ENCODE results near the gene RFNG. TPM values are rescaled to one million over a fixed set of nuclear protein-coding genes. Genes with fewer than 3 reads are reported as not detected.

The RFNG gene
- total RNA-seq, 1 donor from 2014 or later: 13.6 TPM

GRCh38 chr17:81999976-82000802 lies 51.4 kb downstream of the RFNG start:
- Mint-ChIP-seq H3K4me1 (peaks cover 19% of the 10 kb centered on the region), H3K4me3 (no peak overlapping the region), H3K27me3 (ENCODE audit: insufficient read depth, low read depth) (peaks cover 3% of the 10 kb centered on the region), H3K36me3 (no peaks in the 10 kb centered on the region), H3K27ac (no peak overlapping the region), H3K9me3 (no peaks in the 10 kb centered on the region)
- H3K4me2 ChIP-seq: no peak overlapping the region
- no peaks in the 10 kb centered on the region for H3K27me3 ChIP-seq
- no peaks in the 10 kb centered on the region for H3K36me3 ChIP-seq
- no peak overlapping the region for H2AFZ ChIP-seq (replicated peaks)
- H3K79me2 ChIP-seq (ENCODE audit: low read depth): no peaks in the 10 kb centered on the region
- TF ChIP-seq, protein P1, sequence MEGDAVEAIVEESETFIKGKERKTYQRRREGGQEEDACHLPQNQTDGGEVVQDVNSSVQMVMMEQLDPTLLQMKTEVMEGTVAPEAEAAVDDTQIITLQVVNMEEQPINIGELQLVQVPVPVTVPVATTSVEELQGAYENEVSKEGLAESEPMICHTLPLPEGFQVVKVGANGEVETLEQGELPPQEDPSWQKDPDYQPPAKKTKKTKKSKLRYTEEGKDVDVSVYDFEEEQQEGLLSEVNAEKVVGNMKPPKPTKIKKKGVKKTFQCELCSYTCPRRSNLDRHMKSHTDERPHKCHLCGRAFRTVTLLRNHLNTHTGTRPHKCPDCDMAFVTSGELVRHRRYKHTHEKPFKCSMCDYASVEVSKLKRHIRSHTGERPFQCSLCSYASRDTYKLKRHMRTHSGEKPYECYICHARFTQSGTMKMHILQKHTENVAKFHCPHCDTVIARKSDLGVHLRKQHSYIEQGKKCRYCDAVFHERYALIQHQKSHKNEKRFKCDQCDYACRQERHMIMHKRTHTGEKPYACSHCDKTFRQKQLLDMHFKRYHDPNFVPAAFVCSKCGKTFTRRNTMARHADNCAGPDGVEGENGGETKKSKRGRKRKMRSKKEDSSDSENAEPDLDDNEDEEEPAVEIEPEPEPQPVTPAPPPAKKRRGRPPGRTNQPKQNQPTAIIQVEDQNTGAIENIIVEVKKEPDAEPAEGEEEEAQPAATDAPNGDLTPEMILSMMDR (IDR thresholded peaks at IDR 0.05): no peak
- no peak for TF ChIP-seq EZH2 (IDR thresholded peaks at IDR 0.05)
- TF ChIP-seq EZH2phosphoT487 (IDR thresholded peaks at IDR 0.05): no peak
- H3K4me3 ChIP-seq: no peak overlapping the region
- no peaks in the 10 kb centered on the region for H3F3A ChIP-seq (ENCODE audit: low read depth)
- DNase-seq (ENCODE audit: low spot score): no peak
- peaks cover 4% of the 10 kb centered on the region for H4K20me1 ChIP-seq (ENCODE audit: low read depth)
- H3K27ac ChIP-seq: no peak overlapping the region
- H3K9ac ChIP-seq: no peak overlapping the region
- H3K4me1 ChIP-seq: no peaks in the 10 kb centered on the region
- no peaks in the 10 kb centered on the region for H3K9me3 ChIP-seq (ENCODE audit: low read depth)

GRCh38 chr17:81999587-81999975 lies 52.0 kb downstream of the RFNG start:
- DNase-seq (ENCODE audit: low spot score): no peak
- Mint-ChIP-seq H3K4me1 (peaks cover 23% of the 10 kb centered on the region), H3K27me3 (ENCODE audit: insufficient read depth, low read depth) (peaks cover 3% of the 10 kb centered on the region), H3K27ac (no peak overlapping the region), H3K9me3 (no peaks in the 10 kb centered on the region), H3K4me3 (no peak overlapping the region), H3K36me3 (no peaks in the 10 kb centered on the region)
- no peaks in the 10 kb centered on the region for H3K9me3 ChIP-seq (ENCODE audit: low read depth)
- no peaks in the 10 kb centered on the region for H3K79me2 ChIP-seq (ENCODE audit: low read depth)
- H3F3A ChIP-seq (ENCODE audit: low read depth): no peaks in the 10 kb centered on the region
- no peaks in the 10 kb centered on the region for H3K27me3 ChIP-seq
- no peaks in the 10 kb centered on the region for H3K36me3 ChIP-seq
- TF ChIP-seq EZH2 (IDR thresholded peaks at IDR 0.05) (no peak), EZH2phosphoT487 (IDR thresholded peaks at IDR 0.05) (no peak)
- TF ChIP-seq, protein P1 (IDR thresholded peaks at IDR 0.05): no peak
- H3K4me1 ChIP-seq: peaks cover under 1% of the 10 kb centered on the region
- H2AFZ ChIP-seq (replicated peaks): no peak overlapping the region
- H3K4me2 ChIP-seq: no peak overlapping the region
- H3K4me3 ChIP-seq: no peak overlapping the region
- no peak overlapping the region for H3K27ac ChIP-seq
- H3K9ac ChIP-seq: no peak overlapping the region
- peaks cover 4% of the 10 kb centered on the region for H4K20me1 ChIP-seq (ENCODE audit: low read depth)

GRCh38 chr17:81998691-81999438 lies 52.7 kb downstream of the RFNG start:
- Mint-ChIP-seq H3K36me3 (no peaks in the 10 kb centered on the region), H3K27ac (no peak overlapping the region), H3K9me3 (no peaks in the 10 kb centered on the region), H3K4me1 (peaks cover 27% of the 10 kb centered on the region), H3K27me3 (ENCODE audit: insufficient read depth, low read depth) (peaks cover 3% of the 10 kb centered on the region), H3K4me3 (no peak overlapping the region)
- H4K20me1 ChIP-seq (ENCODE audit: low read depth): peaks cover 4% of the 10 kb centered on the region
- no peak overlapping the region for H3K9ac ChIP-seq
- H3K36me3 ChIP-seq: no peaks in the 10 kb centered on the region
- no peak for TF ChIP-seq EZH2 (IDR thresholded peaks at IDR 0.05)
- TF ChIP-seq, protein P1 (IDR thresholded peaks at IDR 0.05): no peak
- TF ChIP-seq EZH2phosphoT487 (IDR thresholded peaks at IDR 0.05): no peak
- no peak overlapping the region for H3K4me2 ChIP-seq
- no peaks in the 10 kb centered on the region for H3K27me3 ChIP-seq
- no peak overlapping the region for H3K4me3 ChIP-seq
- H2AFZ ChIP-seq (replicated peaks): no peak overlapping the region
- H3K79me2 ChIP-seq (ENCODE audit: low read depth): no peaks in the 10 kb centered on the region
- H3K4me1 ChIP-seq: peaks cover 8% of the 10 kb centered on the region
- H3F3A ChIP-seq (ENCODE audit: low read depth): peaks cover 3% of the 10 kb centered on the region
- DNase-seq (ENCODE audit: low spot score): no peak
- no peak overlapping the region for H3K27ac ChIP-seq
- H3K9me3 ChIP-seq (ENCODE audit: low read depth): no peaks in the 10 kb centered on the region

All from neural progenitor cell (in vitro differentiated cells).